AG04449 (cell line): ENCODE results near the gene PTPA.
"Not testable (repeated sequence)": the region's sequence is repeated elsewhere in the genome, so short reads cannot be mapped to it uniquely, and the experiment has no call there.

Experiments
- CTCF ChIA-PET: fragments of 350-600 bp; formaldehyde crosslinking; extraction: SDS; loops from one replicate; lab custom pipeline; 2021; ENCODE audit warnings: antibody characterized with exemption; lab: Yijun Ruan, JAX
- POLR2A ChIA-PET: fragments of 400-600, 350-600 bp; formaldehyde crosslinking; extraction: SDS; loops from one replicate; lab custom pipeline; 2020; ENCODE audit warnings: antibody characterized with exemption, inconsistent platforms; lab: Yijun Ruan, JAX
- DNase-seq: peaks from one replicate; pipeline ENCODE4 v3.0.0-alpha.2; 2010; ENCODE audit warnings: low read depth, low spot score
- H3K4me3 ChIP-seq: 2 replicates; pipeline ENCODE4 v1.5.1; 2011; ENCODE audit warnings: low read depth, mild to moderate bottlenecking, control low read depth, low read length
- CTCF ChIP-seq: IDR thresholded peaks from one replicate; pipeline ENCODE4 v1.5.1; 2011; ENCODE audit warnings: mild to moderate bottlenecking, moderate library complexity, low read length, control low read depth, inconsistent platforms; ENCODE audit not compliant: insufficient read depth; ENCODE audit errors: missing control alignments

Gene PTPA

GRCh38 chr9:129108805-129109536 is 2.2 kb upstream of the PTPA start:
- TF ChIP-seq CTCF = no peak
- no peak for DNase-seq
- H3K4me3 ChIP-seq = peak overlapping the region; percentile 75
- CTCF ChIA-PET = interaction anchor here (0.8 to 8.3 kb wide), 2 partner anchors 14 to 22 kb away, joined by 3 to 64 read pairs; no protein-coding TSS in a partner anchor
- POLR2A ChIA-PET = no interaction called here

- DNase-seq = no peak
- no peak for TF ChIP-seq CTCF
- POLR2A ChIA-PET = no interaction called here
- CTCF ChIA-PET = interaction anchor here (0.8 to 8.3 kb wide), 3 partner anchors 15 to 29 kb away, joined by 3 to 64 read pairs (median 5); no protein-coding TSS in a partner anchor
- H3K4me3 ChIP-seq = peak overlapping the region; percentile 75
Measured at GRCh38 chr9:129109537-129109903, 1.7 kb upstream of the PTPA start.

GRCh38 chr9:129109952-129110739 is 1.1 kb upstream of the PTPA start:
- ChIA-PET POLR2A (interaction anchor here (1.2 to 1.7 kb wide), 2 partner anchors 30 to 64 kb away, joined by 3 to 4 read pairs; no protein-coding TSS in a partner anchor), CTCF (interaction anchor here (1.7 to 8.3 kb wide), 2 partner anchors 21 to 28 kb away, joined by 5 to 64 read pairs; no protein-coding TSS in a partner anchor)
- DNase-seq = no peak
- H3K4me3 ChIP-seq = peak overlapping the region; percentile 75
- TF ChIP-seq CTCF = no peak

- CTCF ChIA-PET = interaction anchor here (1.6 to 8.3 kb wide), 5 partner anchors 10 to 513 kb away, joined by 4 to 64 read pairs (median 7); no protein-coding TSS in a partner anchor
- POLR2A ChIA-PET = interaction anchor here (0.9 to 1.7 kb wide), 3 partner anchors 28 to 66 kb away, joined by 3 to 4 read pairs (median 4); partner anchors contain the start of gene IER5L
- no peak for DNase-seq
- H3K4me3 ChIP-seq = peak overlapping the region; percentile 93
- no peak for TF ChIP-seq CTCF
Measured at GRCh38 chr9:129111528-129112151, 425 bp downstream of the PTPA start.

GRCh38 chr9:129112526-129112925 is 1.3 kb downstream of the PTPA start:
- ChIA-PET POLR2A (interaction anchor here (0.8 kb wide), 1 partner anchor 28 kb away, joined by 3 read pairs; no protein-coding TSS in a partner anchor), CTCF (interaction anchor here (0.8 to 8.3 kb wide), 7 partner anchors 9 to 512 kb away, joined by 3 to 64 read pairs (median 7); no protein-coding TSS in a partner anchor)
- H3K4me3 ChIP-seq = peak overlapping the region; percentile 93
- not testable (repeated sequence) for DNase-seq

- no peak for DNase-seq
- CTCF ChIA-PET = interaction anchor here (0.8 to 8.3 kb wide), 10 partner anchors 8 to 511 kb away, joined by 3 to 64 read pairs (median 6); no protein-coding TSS in a partner anchor
- POLR2A ChIA-PET = no interaction called here
- no peak overlapping the region for H3K4me3 ChIP-seq
- no peak for TF ChIP-seq CTCF
Measured at GRCh38 chr9:129113645-129114304, 2.6 kb downstream of the PTPA start.
